Nucleus accumbens (tissue), 56 donors: Measurements from ENCODE around the gene ORAI1.
"Not testable (repeated sequence)": the region's sequence is repeated elsewhere in the genome, so short reads cannot be mapped to it uniquely, and the experiment has no call there.

Experiments used
- DNase-seq, 56 donors: peaks; one replicate each; lab custom pipeline; 2025; lab: John Stamatoyannopoulos, UW

ORAI1 gene

GRCh38 chr12:121600702-121601336 lies 25.5 kb upstream of the ORAI1 start:
- DNase-seq, result no peak

GRCh38 chr12:121602766-121603165 lies 23.6 kb upstream of the ORAI1 start:
- DNase-seq, result no peak

- no peak for DNase-seq
These were observed 22.7 kb upstream of the ORAI1 start for GRCh38 chr12:121603581-121603980.

GRCh38 chr12:121608301-121608700 lies 18.0 kb upstream of the ORAI1 start:
- DNase-seq, result no peak

GRCh38 chr12:121610239-121611149 lies 15.8 kb upstream of the ORAI1 start:
- peak in 11 of 56 donors; percentile 3 to 33 (median 15) for DNase-seq

- DNase-seq, result peak in 1 of 56 donors; percentile 6
These were observed 15.0 kb upstream of the ORAI1 start for GRCh38 chr12:121611306-121611705.

GRCh38 chr12:121613462-121613861 lies 12.9 kb upstream of the ORAI1 start:
- DNase-seq, result no peak

- DNase-seq, result no peak
These were observed 11.4 kb upstream of the ORAI1 start for GRCh38 chr12:121614872-121615467.

- DNase-seq, result no peak
These were observed 7.6 kb upstream of the ORAI1 start for GRCh38 chr12:121618659-121619233.

GRCh38 chr12:121620333-121620891 lies 5.9 kb upstream of the ORAI1 start:
- DNase-seq, result no peak

- peak in 42 of 56 donors; percentile 10 to 68 (median 46) for DNase-seq
These were observed 717 bp downstream of the ORAI1 start for GRCh38 chr12:121626853-121627640.

- DNase-seq, result no peak
These were observed 1.7 kb downstream of the ORAI1 start for GRCh38 chr12:121628037-121628436.

GRCh38 chr12:121628536-121628935 lies 2.2 kb downstream of the ORAI1 start:
- no peak for DNase-seq

GRCh38 chr12:121630791-121631355 lies 4.5 kb downstream of the ORAI1 start:
- no peak for DNase-seq

GRCh38 chr12:121632069-121632970 lies 6.0 kb downstream of the ORAI1 start:
- DNase-seq, result no peak

GRCh38 chr12:121633833-121634196 lies 7.5 kb downstream of the ORAI1 start:
- DNase-seq, result not testable (repeated sequence)

- DNase-seq, result no peak
These were observed 8.5 kb downstream of the ORAI1 start for GRCh38 chr12:121634836-121635235.

- peak in 9 of 56 donors; percentile 1 to 21 (median 8) for DNase-seq
These were observed 11.0 kb downstream of the ORAI1 start for GRCh38 chr12:121637231-121637914.
